ENCODE results near the gene TMEM18.

- TF ChIP-seq EZH2 (IDR thresholded peaks at IDR 0.05; ENCODE audit: insufficient read depth, poor library complexity, severe bottlenecking) (no peak), EZH2phosphoT487 (IDR thresholded peaks at IDR 0.05; ENCODE audit: insufficient read depth, low read depth) (no peak)
Measured at GRCh38 chr2:715038-715437, 37.8 kb upstream of the TMEM18 start.
